Measurements from ENCODE around the gene PLAC8. TPM values are rescaled to one million over a fixed set of nuclear protein-coding genes. Genes with fewer than 3 reads are reported as not detected.
"Not testable (repeated sequence)": the region's sequence is repeated elsewhere in the genome, so short reads cannot be mapped to it uniquely, and the experiment has no call there.

PLAC8 gene
- total and polyA plus RNA-seq, 5 donors from 2014 or later, result 70.0 to 236 (median 148) TPM

DNA sequence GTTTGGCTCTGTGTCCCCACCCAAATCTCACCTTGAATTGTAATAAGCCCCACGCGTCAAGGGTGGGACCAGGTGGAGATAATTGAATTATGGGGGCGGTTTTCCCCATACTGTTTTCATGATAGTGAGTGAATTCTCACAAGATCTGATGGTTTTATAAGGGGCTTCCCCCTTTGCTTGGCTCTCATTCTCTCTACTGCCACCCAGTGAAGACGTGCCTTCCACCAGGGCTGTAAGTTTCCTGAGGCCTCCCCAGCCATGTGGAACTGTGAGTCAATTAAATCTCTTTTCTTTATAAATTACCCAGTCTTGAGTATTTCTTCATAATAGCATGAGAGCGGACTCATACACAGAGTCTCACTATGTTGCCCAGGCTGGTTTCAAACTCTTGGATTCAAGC is 31.2 kb upstream of the PLAC8 start:
- not testable (repeated sequence) for H3K27ac Mint-ChIP-seq; H3K27ac ChIP-seq (ENCODE audit: insufficient read depth, low read length, poor library complexity, severe bottlenecking); H3K9me3 ChIP-seq (ENCODE audit: control insufficient read depth in 2 of 2, low read length in 2 of 2); H3K27me3 ChIP-seq (ENCODE audit: control insufficient read depth, insufficient read depth, low read length); H3K4me3 ChIP-seq (ENCODE audit: low read depth, low read length); H3K4me3 Mint-ChIP-seq; H3K4me1 ChIP-seq (ENCODE audit: control insufficient read depth, insufficient read depth, low read length, poor library complexity, severe bottlenecking); H3K9me3 Mint-ChIP-seq; H3K36me3 ChIP-seq (ENCODE audit: control insufficient read depth, insufficient read depth, low read length); H3K36me3 Mint-ChIP-seq
- peaks cover 0 to 12% (median 6%) of the 10 kb centered on the region in 4 donors for H3K4me1 Mint-ChIP-seq
- ATAC-seq (ENCODE audit: low read depth in 2 of 2), result peak; percentile 56 to 64
- peak in 2 of 3 donors; percentile 14 to 30 for DNase-seq
- peaks cover 39% of the 10 kb centered on the region for H3K27me3 Mint-ChIP-seq

- Mint-ChIP-seq H3K4me1 (peaks cover 6 to 22% (median 13%) of the 10 kb centered on the region in 4 donors), H3K27me3 (peaks cover 24% of the 10 kb centered on the region), H3K9me3 (peaks cover 0 to 10% (median 5%) of the 10 kb centered on the region in 7 donors), H3K27ac (peak overlapping the region in 1 of 3 donors; percentile 21), H3K36me3 (peaks cover 1% of the 10 kb centered on the region), H3K4me3 (no peak overlapping the region)
- no peaks in the 10 kb centered on the region for H3K9me3 ChIP-seq (ENCODE audit: control insufficient read depth in 2 of 2, low read length in 2 of 2)
- no peak overlapping the region for H3K4me3 ChIP-seq (ENCODE audit: low read depth, low read length)
- DNase-seq, result no peak
- no peak for ATAC-seq (ENCODE audit: low read depth in 2 of 2)
- no peak overlapping the region for H3K27ac ChIP-seq (ENCODE audit: insufficient read depth, low read length, poor library complexity, severe bottlenecking)
- no peaks in the 10 kb centered on the region for H3K36me3 ChIP-seq (ENCODE audit: control insufficient read depth, insufficient read depth, low read length)
- no peaks in the 10 kb centered on the region for H3K27me3 ChIP-seq (ENCODE audit: control insufficient read depth, insufficient read depth, low read length)
- no peaks in the 10 kb centered on the region for H3K4me1 ChIP-seq (ENCODE audit: control insufficient read depth, insufficient read depth, low read length, poor library complexity, severe bottlenecking)
These were observed 25.1 kb upstream of the PLAC8 start for GRCh38 chr4:83139514-83140156.

- Histone ChIP-seq H3K9me3 (ENCODE audit: control insufficient read depth in 2 of 2, low read length in 2 of 2) (no peaks in the 10 kb centered on the region), H3K27me3 (ENCODE audit: control insufficient read depth, insufficient read depth, low read length) (no peaks in the 10 kb centered on the region), H3K36me3 (ENCODE audit: control insufficient read depth, insufficient read depth, low read length) (no peaks in the 10 kb centered on the region), H3K27ac (ENCODE audit: insufficient read depth, low read length, poor library complexity, severe bottlenecking) (no peak overlapping the region), H3K4me3 (ENCODE audit: low read depth, low read length) (no peak overlapping the region), H3K4me1 (ENCODE audit: control insufficient read depth, insufficient read depth, low read length, poor library complexity, severe bottlenecking) (no peaks in the 10 kb centered on the region)
- DNase-seq, result peak in 1 of 3 donors; percentile 7
- peaks cover 5% of the 10 kb centered on the region for H3K36me3 Mint-ChIP-seq
- peak overlapping the region; percentile 17 to 21 (median 18) for H3K27ac Mint-ChIP-seq
- peak in 1 of 2 donors; percentile 53 for ATAC-seq (ENCODE audit: low read depth in 2 of 2)
- H3K27me3 Mint-ChIP-seq, result peaks cover 26% of the 10 kb centered on the region
- H3K4me3 Mint-ChIP-seq, result no peak overlapping the region
- H3K9me3 Mint-ChIP-seq, result peaks cover 0 to 10% (median 5%) of the 10 kb centered on the region in 7 donors
- peaks cover 6 to 22% (median 13%) of the 10 kb centered on the region in 4 donors for H3K4me1 Mint-ChIP-seq
These were observed 24.4 kb upstream of the PLAC8 start for GRCh38 chr4:83138946-83139345.

- H3K4me3 ChIP-seq (ENCODE audit: low read depth, low read length), result no peak overlapping the region
- H3K27me3 Mint-ChIP-seq, result peaks cover 29% of the 10 kb centered on the region
- ATAC-seq (ENCODE audit: low read depth in 2 of 2), result no peak
- peaks cover 5% of the 10 kb centered on the region for H3K36me3 Mint-ChIP-seq
- no peak overlapping the region for H3K4me3 Mint-ChIP-seq
- no peaks in the 10 kb centered on the region for H3K27me3 ChIP-seq (ENCODE audit: control insufficient read depth, insufficient read depth, low read length)
- H3K9me3 Mint-ChIP-seq, result peaks cover 0 to 11% (median 4%) of the 10 kb centered on the region in 7 donors
- H3K27ac Mint-ChIP-seq, result peak overlapping the region in 1 of 3 donors; percentile 50
- H3K27ac ChIP-seq (ENCODE audit: insufficient read depth, low read length, poor library complexity, severe bottlenecking), result no peak overlapping the region
- H3K36me3 ChIP-seq (ENCODE audit: control insufficient read depth, insufficient read depth, low read length), result no peaks in the 10 kb centered on the region
- DNase-seq, result no peak
- H3K4me1 Mint-ChIP-seq, result peaks cover 0 to 10% (median under 1%) of the 10 kb centered on the region in 4 donors
- H3K9me3 ChIP-seq (ENCODE audit: control insufficient read depth in 2 of 2, low read length in 2 of 2), result no peaks in the 10 kb centered on the region
- H3K4me1 ChIP-seq (ENCODE audit: control insufficient read depth, insufficient read depth, low read length, poor library complexity, severe bottlenecking), result no peaks in the 10 kb centered on the region
These were observed 17.5 kb upstream of the PLAC8 start for GRCh38 chr4:83132065-83132464.

DNA sequence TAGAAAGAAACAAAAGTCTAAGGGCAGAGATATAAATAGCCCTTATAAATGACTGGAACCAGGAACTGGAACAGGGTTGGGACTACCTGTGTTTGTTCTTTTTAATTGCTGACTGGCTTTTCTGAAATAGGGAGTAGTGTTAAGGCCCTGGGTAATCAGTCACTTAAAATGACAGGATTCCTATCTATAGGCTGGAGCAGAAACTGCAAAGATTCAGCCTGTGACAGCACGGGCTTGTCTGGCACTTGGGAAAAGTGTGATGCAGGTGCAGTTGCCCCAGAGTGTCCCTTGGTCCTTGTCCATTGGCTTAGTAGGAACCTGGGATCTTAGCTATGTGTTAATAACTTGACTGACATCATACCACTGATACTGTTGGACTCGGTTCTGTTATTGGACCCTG is 14.7 kb upstream of the PLAC8 start:
- Mint-ChIP-seq H3K36me3 (no peaks in the 10 kb centered on the region), H3K27me3 (peaks cover 25% of the 10 kb centered on the region), H3K4me1 (peaks cover 10 to 21% (median 11%) of the 10 kb centered on the region in 4 donors), H3K9me3 (peaks cover 0 to 6% (median 0%) of the 10 kb centered on the region in 7 donors), H3K27ac (no peak overlapping the region), H3K4me3 (no peak overlapping the region)
- H3K4me3 ChIP-seq (ENCODE audit: low read depth, low read length), result no peak overlapping the region
- ATAC-seq (ENCODE audit: low read depth in 2 of 2) (no peak), DNase-seq (no peak)
- no peaks in the 10 kb centered on the region for H3K4me1 ChIP-seq (ENCODE audit: control insufficient read depth, insufficient read depth, low read length, poor library complexity, severe bottlenecking)
- no peaks in the 10 kb centered on the region for H3K27me3 ChIP-seq (ENCODE audit: control insufficient read depth, insufficient read depth, low read length)
- H3K9me3 ChIP-seq (ENCODE audit: control insufficient read depth in 2 of 2, low read length in 2 of 2), result no peaks in the 10 kb centered on the region
- no peaks in the 10 kb centered on the region for H3K36me3 ChIP-seq (ENCODE audit: control insufficient read depth, insufficient read depth, low read length)
- H3K27ac ChIP-seq (ENCODE audit: insufficient read depth, low read length, poor library complexity, severe bottlenecking), result no peak overlapping the region

DNA sequence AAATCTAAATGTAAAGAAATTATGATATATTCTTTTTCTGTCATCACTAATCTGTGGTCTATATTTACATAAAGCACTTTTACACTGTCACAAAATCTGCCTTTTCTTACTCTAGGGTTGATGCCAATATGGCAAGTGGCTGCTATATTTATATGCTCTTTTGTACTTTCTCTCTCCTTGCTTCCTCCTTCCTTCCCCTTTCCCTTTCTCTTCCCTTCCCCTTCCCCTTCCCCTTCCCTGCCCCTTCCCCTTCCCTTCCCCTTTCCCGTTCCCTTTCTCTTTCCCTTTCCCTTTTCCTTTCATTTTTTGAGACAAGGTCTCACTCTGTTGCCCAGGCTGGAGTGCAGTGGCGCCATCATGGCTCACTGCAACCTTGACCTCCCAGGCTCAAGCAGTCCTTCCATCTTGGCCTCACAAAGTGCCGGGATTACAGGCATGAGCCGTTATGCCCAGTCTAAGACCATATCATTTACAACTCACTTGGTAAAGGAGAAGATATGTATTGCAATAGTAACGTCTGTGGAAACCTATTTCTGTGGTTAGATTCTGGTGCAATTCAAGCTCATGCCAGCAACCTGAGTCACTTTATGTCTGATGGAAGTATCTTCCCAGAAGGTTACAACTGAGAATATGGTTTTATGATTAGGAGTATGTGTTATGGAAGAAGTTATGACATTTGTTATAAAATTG is 13.9 kb upstream of the PLAC8 start:
- Mint-ChIP-seq H3K4me1 (peaks cover 10 to 21% (median 13%) of the 10 kb centered on the region in 4 donors), H3K27me3 (peaks cover 20% of the 10 kb centered on the region), H3K4me3 (no peak overlapping the region), H3K27ac (no peak overlapping the region), H3K36me3 (no peaks in the 10 kb centered on the region), H3K9me3 (peaks cover 0 to 5% (median 0%) of the 10 kb centered on the region in 7 donors)
- DNase-seq (no peak), ATAC-seq (ENCODE audit: low read depth in 2 of 2) (no peak)
- no peak overlapping the region for H3K4me3 ChIP-seq (ENCODE audit: low read depth, low read length)
- no peaks in the 10 kb centered on the region for H3K4me1 ChIP-seq (ENCODE audit: control insufficient read depth, insufficient read depth, low read length, poor library complexity, severe bottlenecking)
- no peak overlapping the region for H3K27ac ChIP-seq (ENCODE audit: insufficient read depth, low read length, poor library complexity, severe bottlenecking)
- no peaks in the 10 kb centered on the region for H3K36me3 ChIP-seq (ENCODE audit: control insufficient read depth, insufficient read depth, low read length)
- H3K27me3 ChIP-seq (ENCODE audit: control insufficient read depth, insufficient read depth, low read length), result peaks cover 2% of the 10 kb centered on the region
- no peaks in the 10 kb centered on the region for H3K9me3 ChIP-seq (ENCODE audit: control insufficient read depth in 2 of 2, low read length in 2 of 2)

DNA sequence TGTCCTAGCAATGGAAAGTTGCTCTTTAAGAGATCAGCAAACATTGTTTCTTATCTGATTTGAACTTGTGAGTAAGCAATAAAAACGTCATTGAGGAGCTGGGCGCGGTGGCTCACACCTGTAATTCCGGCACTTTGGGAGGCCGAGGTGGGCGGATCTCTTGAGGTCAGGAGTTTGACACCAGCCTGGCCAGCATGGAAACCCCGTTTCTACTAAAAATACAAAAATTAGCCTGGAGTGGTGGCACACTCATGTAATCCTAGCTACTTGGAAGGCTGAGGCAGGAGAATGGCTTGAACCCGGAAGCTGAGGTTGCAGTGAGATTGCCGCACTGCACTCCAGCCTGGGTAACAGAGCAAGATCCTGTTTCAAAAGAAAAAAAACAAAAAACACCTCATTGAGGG is 11.2 kb upstream of the PLAC8 start:
- peak in 2 of 3 donors; percentile 29 to 57 for DNase-seq

More for the DNA sequence above, 11.2 kb upstream of the PLAC8 start:
- Histone ChIP-seq H3K4me3 (ENCODE audit: low read depth, low read length) (no peak overlapping the region), H3K36me3 (ENCODE audit: control insufficient read depth, insufficient read depth, low read length) (no peaks in the 10 kb centered on the region), H3K9me3 (ENCODE audit: control insufficient read depth in 2 of 2, low read length in 2 of 2) (no peaks in the 10 kb centered on the region), H3K27me3 (ENCODE audit: control insufficient read depth, insufficient read depth, low read length) (peaks cover 12% of the 10 kb centered on the region), H3K27ac (ENCODE audit: insufficient read depth, low read length, poor library complexity, severe bottlenecking) (no peak overlapping the region), H3K4me1 (ENCODE audit: control insufficient read depth, insufficient read depth, low read length, poor library complexity, severe bottlenecking) (no peaks in the 10 kb centered on the region)
- peaks cover 0 to 1% (median 0%) of the 10 kb centered on the region in 7 donors for H3K9me3 Mint-ChIP-seq
- peaks cover 18% of the 10 kb centered on the region for H3K27me3 Mint-ChIP-seq
- no peaks in the 10 kb centered on the region for H3K36me3 Mint-ChIP-seq
- peaks cover 10 to 16% (median 13%) of the 10 kb centered on the region in 4 donors for H3K4me1 Mint-ChIP-seq
- H3K4me3 Mint-ChIP-seq, result peak overlapping the region in 3 of 4 donors; percentile 65 to 70 (median 68)
- H3K27ac Mint-ChIP-seq, result peak overlapping the region; percentile 23 to 66 (median 58)
- peak in 1 of 2 donors; percentile 46 for ATAC-seq (ENCODE audit: low read depth in 2 of 2)
